ENCODE data around the gene CUEDC1.

Gene CUEDC1

DNA sequence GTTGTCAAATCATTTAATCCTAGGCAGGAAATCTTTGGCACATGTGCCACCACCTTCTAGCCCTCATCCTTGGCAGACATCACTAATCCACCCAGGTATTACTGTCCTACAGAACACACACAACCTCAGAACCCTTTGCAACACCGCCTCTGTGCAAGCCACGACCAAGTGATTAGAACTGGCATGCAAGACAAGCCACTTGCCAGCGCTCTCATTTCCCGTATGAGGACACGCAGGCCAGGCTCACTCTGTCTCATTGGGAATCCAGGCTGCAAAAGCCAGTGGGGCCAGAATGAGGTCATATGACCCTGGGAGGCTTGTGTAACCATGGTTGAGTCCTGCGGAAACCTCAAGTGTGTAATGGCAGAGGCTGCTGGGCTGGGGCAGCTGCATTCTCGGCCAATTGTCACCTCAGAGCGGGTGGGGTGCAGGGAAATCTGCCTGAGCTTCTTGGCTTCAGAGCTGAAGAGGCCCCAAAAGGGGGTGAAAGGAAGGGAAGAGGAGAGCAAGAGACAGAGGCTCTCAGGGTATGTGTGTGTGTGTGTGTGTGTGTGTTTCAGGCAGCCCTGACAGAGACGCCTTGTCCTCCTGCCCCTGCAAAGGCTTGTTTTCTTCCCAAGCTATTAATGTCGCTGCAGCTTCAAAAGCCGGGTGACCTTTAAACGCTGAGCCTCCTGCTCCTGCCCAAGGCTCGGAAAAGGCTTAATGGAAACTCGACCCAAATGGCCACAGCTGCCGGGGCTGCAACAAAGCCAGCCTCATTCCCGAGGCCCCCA lies 62.2 kb downstream of the CUEDC1 start:
- no peak for DNase-seq

DNA sequence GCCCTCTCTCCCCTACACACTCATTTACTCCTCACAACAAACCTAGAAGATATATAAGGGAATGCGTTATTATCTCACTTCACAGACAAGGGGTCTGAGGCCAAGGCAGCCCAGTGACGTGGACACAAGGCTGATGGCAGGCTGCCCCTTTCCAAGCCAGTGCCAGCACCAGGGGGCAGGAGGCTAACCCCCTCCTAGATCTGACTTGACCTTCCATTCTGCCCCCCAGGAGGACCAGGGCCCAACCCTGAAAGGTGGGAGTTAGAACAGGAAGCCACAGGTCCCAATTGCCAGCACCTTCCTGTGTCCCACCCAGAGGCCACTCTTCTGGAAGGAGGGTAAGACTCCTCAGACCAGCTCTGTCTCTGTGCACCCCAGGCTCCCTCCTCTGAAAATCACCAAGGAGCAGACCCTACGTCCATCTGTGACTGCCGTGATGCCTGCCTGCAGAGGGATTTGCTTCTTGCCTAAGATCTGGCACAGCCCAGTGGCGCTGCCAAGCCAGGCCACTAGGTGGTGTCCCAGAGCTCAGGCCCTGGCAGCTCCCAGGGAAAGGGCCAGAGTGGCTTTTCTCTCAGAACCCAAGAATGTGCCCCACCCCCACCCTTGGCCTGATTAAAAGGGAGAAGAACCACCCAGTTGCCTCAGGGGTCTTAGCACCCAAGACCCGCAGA lies 62.9 kb downstream of the CUEDC1 start:
- DNase-seq: peak; percentile 83

DNA sequence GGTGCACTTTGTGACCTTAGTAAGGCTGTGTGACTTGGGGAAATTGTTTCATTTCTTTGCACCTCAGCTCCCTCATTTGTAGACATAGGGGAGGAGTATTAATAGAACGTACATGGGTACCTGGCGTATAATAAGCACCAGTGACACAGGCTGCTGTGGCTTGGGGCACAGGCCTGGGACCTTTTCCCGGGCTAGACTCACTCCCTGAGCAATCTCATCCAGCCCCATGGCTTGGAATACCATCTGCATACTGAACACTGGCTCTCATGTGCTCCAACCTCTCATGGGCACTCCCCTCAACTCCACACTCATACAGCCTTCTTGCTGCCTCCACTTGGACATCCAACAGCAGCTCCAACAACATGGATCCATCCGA lies 64.4 kb downstream of the CUEDC1 start:
- DNase-seq: no peak

DNA sequence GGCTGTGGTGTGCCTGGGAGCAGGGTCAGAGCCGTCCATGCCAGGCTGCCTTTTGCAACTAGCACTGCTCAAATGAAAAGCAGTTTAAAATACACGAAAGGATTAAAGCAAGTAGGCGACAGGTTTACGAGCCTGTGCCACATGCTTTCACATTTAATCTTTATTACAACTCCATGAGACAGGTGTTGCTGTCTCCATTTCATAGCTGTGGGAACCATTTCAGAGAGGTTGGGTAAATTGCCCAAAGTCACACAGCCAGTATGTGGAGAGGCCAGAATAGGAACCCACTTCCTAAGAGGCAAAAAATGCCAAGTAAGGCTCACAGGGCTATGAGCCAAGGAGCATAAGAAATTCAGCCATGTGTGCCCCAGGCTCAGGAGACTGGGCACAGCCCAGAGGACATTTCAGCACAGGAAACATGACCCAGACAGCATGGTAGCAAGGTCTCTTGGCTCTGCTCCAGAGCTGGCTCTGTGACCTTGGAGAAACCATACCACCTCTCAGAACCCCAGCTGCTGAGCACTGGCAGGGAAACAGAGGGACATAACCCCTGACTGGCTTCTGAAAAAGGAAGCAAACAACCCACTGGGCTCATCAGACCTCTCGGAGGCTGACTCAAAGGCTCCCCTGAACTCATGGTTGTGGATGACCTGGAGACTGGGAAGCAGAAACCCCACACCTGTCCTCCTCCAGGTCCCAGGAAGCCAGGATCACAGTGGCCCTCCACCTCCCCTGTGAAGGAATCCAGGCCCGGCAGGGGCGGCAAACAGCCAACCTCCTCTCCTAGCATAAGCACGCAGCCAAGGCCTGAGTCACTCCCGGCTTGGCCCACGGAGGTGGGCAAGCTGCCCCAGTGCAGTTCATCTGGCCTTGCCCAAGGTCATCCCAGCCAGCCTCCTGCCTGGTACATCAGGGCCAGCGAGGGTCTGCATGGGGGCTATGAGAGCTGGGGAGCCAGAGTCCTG lies 65.0 kb downstream of the CUEDC1 start:
- DNase-seq: no peak

DNA sequence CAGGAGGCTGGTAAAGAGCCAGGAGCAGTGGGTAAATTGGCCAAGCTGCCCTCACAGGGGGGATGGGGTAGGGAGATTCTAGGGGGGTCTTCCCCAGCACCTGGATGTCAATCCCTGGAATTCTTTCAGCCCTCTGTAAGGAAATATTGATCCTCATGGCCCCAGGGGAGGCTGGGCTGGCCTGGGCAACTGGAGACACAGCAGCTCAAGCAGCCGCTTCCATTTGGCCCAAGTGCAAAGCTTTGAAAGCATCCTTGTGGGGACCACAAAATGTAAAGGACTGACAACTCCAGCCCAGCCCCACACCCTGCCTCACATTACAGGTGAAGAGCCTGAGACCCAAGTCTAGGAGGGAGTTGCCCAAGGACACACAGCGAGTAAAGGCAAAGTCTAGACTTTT lies 66.0 kb downstream of the CUEDC1 start:
- DNase-seq: no peak

DNA sequence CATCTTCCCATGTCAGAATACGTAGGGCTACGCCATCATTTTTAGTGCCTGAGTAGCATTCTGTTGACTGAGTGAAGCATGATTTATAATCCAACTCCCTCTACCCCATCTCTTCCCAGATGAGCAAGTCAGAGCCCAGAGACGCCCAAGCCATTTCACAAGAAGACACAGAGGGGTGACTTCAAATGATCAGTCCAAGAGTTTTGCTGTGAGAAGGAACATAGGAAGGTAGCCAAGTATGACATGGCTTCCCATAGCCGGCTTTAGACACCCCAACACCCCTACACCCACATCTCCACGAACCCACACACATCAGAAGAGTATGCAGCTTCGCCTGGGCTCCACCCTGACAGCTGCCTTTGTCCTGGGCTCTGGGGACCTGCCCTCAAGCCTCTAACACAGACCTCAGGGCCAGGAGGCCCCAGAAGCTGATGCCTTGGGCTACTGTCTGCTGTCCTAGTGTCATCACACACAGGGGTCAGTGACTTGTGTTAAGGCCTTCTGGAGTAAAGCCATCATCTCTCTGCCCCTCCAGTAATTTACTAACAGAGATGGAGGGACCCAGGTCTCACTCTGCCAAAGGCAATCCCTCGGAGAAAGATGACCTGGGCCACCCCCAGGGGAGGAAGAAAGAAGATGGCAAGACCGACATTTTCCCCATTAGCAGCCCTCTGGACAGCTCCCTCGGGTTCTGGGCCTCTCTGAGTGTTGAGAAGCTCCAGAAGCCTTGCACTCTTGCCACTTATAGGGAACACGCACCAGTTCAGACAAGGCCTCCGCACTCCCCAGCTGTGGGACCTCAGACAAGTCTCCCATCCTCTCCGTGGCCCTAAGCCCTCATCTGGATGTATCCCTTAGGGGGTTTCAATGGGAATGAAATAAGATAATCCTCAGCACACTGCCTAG lies 66.6 kb downstream of the CUEDC1 start:
- no peak for DNase-seq

DNA sequence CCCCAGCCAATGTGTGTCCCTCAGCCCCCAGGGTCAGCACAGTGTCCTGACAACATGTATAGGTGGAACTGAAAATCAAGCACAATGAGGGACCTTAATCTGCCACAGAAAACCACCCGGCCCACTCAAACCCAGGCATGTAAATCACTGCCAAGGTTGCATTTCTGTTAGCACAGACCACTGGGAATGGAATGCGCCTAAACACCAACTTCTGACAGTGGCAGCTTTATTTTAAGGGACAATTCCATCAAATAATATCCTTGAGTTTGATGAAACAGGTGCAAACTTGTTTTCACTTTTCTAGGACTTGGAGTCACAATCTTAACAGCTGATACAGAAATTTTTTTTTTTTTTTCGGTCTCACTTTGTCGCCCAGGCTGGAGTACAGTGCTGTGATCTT lies 68.1 kb downstream of the CUEDC1 start:
- no peak for DNase-seq

DNA sequence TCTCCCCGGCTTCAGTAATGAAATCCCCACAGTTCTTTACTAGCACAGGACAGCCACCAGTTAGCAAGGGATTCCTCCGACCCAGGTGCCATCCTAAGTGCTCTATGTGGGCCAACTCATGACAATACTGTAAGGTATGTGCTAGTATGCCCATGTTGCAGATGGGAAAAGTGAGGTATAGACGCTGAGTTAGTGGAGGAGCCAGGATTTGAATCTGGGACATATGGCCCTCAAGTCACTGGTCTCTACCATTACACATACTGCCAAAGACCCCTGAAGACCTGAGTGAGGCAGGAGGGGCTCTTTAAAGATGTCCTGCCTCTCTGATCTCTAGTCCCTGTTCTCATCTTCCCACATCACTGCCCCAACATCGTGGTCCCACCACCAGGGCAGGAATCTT lies 69.2 kb downstream of the CUEDC1 start:
- DNase-seq: no peak

DNA sequence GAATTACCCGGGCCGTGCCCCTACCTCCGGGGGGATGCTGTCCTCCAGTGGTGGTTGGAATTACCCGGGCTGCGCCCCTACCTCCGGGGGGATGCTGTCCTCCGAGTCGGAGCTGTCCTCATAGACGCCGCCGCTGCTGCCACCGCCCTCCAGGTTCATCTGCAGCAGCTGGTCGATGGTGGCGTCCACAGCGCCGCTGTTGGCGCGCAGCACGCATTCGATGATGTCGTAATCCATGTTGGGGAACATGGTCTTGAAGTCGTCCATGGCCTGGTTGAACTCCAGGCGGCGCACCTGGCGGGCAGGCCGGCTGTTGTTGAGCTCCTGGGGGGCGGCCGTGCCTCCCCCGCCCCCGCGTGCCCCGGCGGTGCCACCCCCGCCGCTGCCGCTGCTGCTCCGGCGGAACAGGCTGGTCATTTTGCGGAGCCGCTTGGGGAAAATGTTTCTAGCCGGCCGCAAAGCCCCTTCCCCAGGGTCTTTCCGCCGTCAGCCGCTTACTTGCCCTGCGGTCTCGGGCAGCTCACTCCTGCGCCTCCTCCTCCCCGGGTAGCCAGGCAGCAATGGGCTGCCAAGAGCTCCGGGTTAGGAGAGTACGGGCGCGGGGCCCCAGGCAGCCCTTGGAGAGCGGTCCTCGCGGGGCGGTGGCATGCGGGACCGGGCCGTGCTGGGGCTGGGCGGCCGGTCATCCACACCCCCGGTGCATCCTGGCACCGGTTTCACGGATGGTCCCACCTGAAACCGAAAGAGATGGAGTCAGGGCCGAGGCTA lies 69.9 kb downstream of the CUEDC1 start:
- no peak for DNase-seq

DNA sequence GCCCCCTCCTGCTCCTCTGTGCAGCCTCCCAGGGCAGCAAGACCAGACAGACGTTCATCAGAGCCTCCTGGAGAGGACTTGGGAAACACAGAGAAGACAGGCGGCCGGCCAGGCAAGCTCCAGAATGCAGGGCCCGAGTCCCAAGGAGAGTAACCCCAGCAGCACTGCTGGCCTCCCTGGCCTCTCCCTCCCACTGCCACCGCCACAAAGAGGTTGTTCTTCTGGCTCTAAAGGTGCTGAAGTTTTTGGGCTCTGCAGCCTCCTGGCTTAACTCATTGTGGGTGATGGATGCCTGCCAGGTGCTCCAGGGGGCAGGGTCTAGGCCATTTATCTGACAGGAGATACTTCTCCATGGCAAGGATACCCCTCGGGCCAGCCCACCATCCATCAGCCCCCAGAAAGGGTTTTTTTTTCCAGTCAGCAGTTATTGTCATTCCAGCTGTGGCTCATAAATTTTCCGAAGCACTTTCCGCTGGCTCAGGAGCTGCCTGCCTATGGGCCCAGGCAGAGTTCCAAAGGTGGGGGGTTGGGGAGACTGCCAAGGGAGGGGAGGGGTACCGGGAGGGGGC lies 73.3 kb downstream of the CUEDC1 start:
- no peak for DNase-seq

DNA sequence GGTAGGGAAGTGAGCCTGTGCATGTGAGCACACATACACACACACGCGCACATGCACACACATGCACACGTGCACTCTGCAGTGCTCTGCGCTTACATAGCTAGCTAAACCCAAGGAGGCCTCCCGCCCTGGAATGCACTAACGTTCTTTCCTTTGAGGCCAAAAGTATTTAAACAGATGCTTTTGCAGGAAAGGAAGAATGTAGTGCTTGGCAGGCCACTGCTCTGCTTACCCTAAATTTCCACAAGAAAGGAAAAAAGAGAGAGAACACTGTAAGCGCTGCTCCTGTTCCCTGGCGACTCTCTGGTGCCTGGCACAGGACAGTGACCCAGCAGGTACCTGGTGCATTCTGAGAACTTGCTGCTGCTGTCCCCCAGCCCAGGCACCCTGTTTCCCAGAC lies 74.1 kb downstream of the CUEDC1 start:
- DNase-seq: no peak

DNA sequence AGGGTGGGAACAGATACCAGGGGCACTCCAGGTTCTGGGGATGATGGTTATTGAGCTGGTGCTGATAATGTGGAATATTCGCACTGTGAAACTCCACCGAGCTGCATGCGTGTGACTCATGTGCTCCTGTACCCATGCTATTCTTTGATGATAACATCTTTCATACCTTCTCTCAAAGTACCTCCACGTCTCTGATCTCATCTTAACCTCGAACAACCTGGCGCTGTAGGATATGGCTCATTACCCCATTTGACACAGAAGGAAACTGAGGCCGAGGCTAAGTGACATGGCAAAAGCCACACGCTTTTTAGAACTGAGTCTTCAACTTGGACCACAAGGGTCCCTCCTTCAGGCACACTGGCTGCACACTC lies 75.1 kb downstream of the CUEDC1 start:
- peak; percentile 18 for DNase-seq

DNA sequence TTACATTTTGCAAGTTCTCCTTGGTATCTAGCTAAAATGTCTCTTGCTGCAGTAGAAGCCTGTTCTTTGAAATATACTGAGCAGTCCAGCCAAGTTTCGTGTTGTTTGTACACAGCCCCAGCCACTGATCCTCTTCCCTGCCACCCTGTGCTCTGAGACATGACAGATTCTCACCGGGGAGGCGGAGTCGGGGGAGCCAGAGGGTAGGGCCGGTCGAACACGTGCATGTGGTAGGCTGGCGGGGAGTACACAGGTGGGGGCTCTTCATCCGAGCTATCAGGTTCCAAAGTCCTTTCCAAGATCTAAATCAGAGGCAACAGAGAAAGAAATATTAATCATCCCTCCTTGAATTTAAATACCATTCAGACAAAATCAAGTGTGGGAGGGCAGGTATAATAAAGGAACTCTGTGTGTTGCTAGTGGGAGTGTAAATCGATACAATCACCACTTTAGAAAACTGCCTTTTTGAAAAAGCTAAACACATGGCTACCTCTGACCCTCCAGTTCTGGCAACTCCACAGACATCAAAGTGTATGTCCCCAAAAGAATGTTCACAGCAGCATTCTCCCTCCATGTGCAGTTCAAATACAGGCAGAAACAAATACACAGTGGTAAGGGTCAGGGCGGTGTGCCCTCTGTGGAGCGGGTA lies 75.7 kb downstream of the CUEDC1 start:
- DNase-seq: no peak

DNA sequence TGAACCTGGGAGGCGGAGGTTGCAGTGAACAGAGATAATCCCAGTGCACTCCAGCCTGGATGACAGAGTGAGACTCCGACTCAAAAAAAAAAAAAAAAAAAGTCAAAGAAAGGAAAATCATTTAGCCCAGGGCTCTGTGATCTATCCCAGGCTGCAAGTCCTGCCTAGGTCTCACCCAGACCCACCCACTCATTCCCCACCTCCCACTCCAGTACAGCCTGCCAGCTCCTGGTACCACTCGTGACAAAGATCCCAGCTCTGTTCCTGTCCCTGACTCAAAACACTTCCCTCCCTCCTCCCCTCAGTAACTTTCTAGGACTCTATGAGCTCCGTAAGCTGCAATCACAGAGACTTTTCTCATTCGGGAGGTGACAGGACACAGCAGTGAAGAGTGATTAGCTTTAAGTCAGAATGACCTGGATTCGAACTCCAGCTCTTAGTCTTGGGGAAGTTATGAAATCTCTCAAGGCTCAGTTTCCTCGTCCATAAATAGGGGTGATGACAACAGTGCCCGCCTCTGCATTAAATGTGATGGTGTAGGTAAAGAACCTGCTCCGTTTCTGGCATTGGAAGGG lies 77.3 kb downstream of the CUEDC1 start:
- no peak for DNase-seq

DNA sequence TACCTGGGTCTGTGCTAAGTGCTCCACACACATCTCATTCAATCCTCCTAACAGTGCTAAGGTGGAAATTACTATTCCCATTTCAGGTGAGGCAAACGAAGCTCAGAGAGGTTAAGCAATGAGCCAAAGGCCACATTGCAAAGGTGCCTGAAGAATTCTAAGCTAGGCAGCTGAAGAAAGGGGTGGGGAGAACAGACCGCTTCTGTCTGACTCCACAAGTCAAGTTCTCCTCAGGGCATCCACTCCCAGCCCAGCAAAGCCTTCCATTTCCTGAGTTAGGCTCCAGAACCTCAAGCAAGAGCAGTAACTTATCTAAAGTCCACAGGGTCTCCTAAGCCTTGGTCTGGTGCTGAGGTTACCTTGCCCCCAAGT lies 78.4 kb downstream of the CUEDC1 start:
- DNase-seq: no peak

DNA sequence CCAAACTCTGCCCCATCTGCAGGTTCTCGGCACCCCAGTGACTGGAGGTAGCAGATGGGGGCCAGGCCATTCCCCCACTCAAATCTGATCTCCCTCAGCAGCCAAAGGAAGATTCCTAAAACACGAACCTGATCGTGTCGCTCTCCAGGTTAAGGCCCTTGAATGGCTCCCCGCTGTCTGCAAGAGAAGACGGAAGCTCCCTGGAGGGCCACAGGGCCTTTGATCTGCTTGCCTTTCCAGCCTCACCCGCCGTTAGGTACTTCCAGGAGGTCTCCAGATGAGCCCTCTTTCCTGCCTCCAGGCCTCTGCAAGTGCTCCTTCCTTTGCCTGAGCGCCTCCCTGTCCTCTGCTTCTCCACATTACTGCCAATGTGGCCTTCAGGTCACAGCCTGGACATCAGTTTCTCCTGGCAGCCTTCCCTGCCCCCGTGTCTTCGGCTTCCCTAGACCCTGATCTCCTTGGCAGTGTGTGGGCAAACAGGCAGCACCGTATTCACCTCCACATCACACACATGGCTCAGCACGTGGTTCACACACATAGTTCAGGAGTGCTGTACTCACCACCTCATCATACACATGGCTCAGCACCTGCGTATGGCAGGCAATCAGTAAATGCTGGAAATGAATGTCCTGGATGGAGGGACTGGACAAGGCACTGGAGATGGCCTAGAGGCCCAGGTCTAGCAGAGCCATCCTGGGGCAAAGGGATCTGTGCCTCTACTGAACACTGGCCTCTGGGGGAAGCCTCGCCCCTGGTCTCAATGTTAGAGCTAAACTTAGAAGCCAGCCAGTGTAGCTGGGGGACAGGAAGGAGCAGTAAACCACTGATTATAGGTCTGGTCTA lies 79.0 kb downstream of the CUEDC1 start:
- DNase-seq: no peak

DNA sequence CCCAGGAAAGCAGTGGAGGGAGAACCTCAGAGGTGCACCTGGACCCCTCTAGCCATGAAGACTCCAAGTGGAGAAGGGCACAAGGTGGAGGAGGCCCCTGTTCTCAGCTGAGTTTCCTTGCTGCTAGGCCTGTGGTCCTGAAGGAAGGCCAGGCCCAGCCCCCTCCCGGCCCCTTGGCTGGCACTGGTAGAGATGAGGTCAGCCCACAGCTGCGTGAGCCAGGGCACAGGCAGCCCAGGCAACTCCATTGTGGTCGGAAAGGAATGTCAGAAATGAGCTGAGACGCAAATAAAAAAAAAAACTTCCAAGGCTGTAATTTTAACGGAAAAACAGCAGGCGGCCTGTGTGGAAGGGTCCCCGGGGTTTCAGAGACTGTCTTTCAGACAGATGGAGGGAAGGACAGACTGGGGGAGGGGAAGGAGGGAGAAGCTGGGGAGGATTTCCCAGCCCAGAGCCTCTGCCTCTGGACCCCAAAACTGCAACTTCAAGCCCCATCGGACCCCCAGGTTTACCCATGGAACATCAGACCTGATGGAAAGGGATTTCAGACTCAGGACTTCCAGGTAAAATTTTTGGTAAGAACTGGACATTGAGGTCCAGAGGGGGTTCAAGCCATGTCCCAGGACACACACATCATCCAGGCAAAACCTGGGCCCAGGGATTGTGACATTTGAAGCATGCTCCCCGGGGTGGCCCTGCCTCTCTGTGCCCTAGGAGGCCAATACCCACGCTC lies 79.8 kb downstream of the CUEDC1 start:
- DNase-seq: no peak

DNA sequence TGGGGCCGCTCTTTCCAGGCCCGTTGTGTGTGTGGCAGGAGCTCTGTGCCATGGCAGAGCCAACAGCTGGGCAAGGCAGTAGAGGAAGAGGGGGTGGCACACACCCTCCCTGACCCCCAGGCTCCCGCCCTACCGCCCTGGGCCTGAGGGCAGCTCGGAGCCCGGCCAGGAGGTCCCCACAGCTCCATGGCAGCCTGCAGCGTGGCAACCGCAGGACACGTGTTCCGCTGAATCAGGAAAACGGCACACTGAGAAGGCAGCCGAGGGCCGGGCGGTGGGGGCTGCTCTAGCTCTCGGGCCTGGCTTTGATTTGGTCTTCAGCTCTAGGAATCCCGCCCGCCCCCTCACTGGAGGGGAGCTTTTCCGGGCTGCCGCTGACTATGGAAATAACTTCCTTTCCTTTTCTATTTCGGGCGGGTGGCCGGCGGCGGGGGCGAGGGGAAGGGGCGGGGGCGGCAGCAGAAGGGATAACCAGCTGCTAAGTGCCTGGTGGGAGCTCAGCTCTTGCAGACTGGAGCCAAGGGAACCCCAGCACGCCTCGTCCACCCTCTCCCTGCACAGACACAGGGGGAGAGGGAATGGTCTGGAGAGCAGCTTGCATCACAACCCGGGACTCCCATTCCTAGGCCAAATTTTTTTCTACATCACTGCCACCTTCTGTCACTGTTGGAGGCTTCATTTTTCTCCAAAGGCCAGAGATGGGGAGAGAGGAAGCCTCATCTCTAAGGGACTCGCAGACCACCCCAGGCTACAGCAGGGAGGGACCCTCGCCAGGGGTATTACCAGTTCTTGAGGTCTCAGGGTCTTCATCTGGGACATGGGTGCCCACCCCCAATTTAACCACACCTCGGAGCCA lies 80.5 kb downstream of the CUEDC1 start:
- peak; percentile 42 for DNase-seq
